Endothelial cell of umbilical vein (primary cell): ENCODE data around the gene OR2AG1. TPM values are rescaled to one million over a fixed set of nuclear protein-coding genes. Genes with fewer than 3 reads are reported as not detected.

Experiments used
- BruUV-seq: library from RNA; stranded (reverse); fragments of 400-500 nt; replicated peaks from 2 replicates; lab custom pipeline; 2021; lab: Mats Ljungman, UMichigan
- CTCF ChIA-PET: fragments of 300-600, 350-600 bp; sonication (Branson Sonifier 250); formaldehyde crosslinking; loops from one replicate; lab custom pipeline; 2021; ENCODE audit warnings: antibody characterized with exemption, inconsistent platforms; lab: Charles Lee
- POLR2A ChIA-PET: fragments of 300-600, 350-600 bp; sonication (Branson Sonifier 250); formaldehyde crosslinking; loops from one replicate; lab custom pipeline; 2021; ENCODE audit warnings: antibody characterized with exemption, inconsistent platforms; lab: Charles Lee
- DNase-seq: peaks from one replicate; pipeline ENCODE4 v3.0.0-alpha.2; 2011; ENCODE audit warnings: low read depth, low spot score
- FAIRE-seq: peaks from 2 replicates; lab custom pipeline; 2011; peaks lifted over from hg19 to GRCh38; lab: Jason Lieb, UNC
- H2AFZ ChIP-seq: 2 replicates; pipeline ENCODE4 v1.6.0; 2012; ENCODE audit warnings: low read depth, low read length, control low read depth, inconsistent platforms
- H3K27ac ChIP-seq: 2 replicates; pipeline ENCODE4 v1.5.1; 2011; ENCODE audit warnings: low read depth, mild to moderate bottlenecking, control low read depth, low read length, moderate library complexity; ENCODE audit not compliant: insufficient read depth
- H3K27me3 ChIP-seq, 2 experiments: 2 replicates each; pipeline versions ENCODE4 v1.6.0 to v1.6.1; 2011; ENCODE audit warnings: low read length in 2 of 2, mixed read lengths in 1 of 2; ENCODE audit not compliant: control insufficient read depth in 2 of 2, insufficient read depth in 2 of 2
- H3K36me3 ChIP-seq, 2 experiments: 2 replicates in 1 of 2; 3 replicates in 1 of 2; pipeline ENCODE4 v1.5.1; 2011; ENCODE audit warnings: low read length in 2 of 2, mild to moderate bottlenecking in 1 of 2, moderate library complexity in 1 of 2; ENCODE audit not compliant: control insufficient read depth in 2 of 2, insufficient read depth in 2 of 2; ENCODE audit errors: extremely low read depth in 1 of 2
- H3K4me1 ChIP-seq: 3 replicates; pipeline ENCODE4 v1.5.1; 2011; ENCODE audit warnings: mild to moderate bottlenecking, low read length; ENCODE audit not compliant: control insufficient read depth, insufficient read depth; ENCODE audit errors: extremely low read depth
- H3K4me2 ChIP-seq: 2 replicates; pipeline ENCODE4 v1.6.1; 2011; ENCODE audit warnings: low read length, control low read depth, mixed read lengths; ENCODE audit not compliant: insufficient read depth
- H3K4me3 ChIP-seq, 3 experiments: fragments of 200-600 bp in 1 of 3; sonication (generic), shearing (Covaris generic) in 1 of 3; replicated peaks in 1 of 3; 2 replicates each; pipeline ENCODE4 v1.5.1; 2011 to 2016; ENCODE audit warnings: control low read depth in 3 of 3, low read length in 3 of 3, mild to moderate bottlenecking in 2 of 3, inconsistent platforms in 1 of 3, low read depth in 1 of 3, moderate library complexity in 1 of 3; ENCODE audit not compliant: insufficient read depth in 1 of 3
- H3K79me2 ChIP-seq: 2 replicates; pipeline ENCODE4 v1.6.0; 2012; ENCODE audit warnings: low read length, inconsistent platforms; ENCODE audit not compliant: control insufficient read depth, insufficient read depth
- H3K9ac ChIP-seq: replicated peaks from 2 replicates; pipeline ENCODE3; 2011; ENCODE audit warnings: low read length, control low read depth; ENCODE audit not compliant: insufficient read depth; ENCODE audit errors: extremely low read depth
- H3K9me1 ChIP-seq: replicated peaks from 3 replicates; pipeline ENCODE4 v1.6.0; 2011; ENCODE audit warnings: mild to moderate bottlenecking, low read length; ENCODE audit not compliant: control insufficient read depth, insufficient read depth; ENCODE audit errors: extremely low read depth
- H3K9me3 ChIP-seq: replicated peaks from 2 replicates; pipeline ENCODE4 v1.5.1; 2012; ENCODE audit warnings: low read length, inconsistent platforms; ENCODE audit not compliant: control insufficient read depth, insufficient read depth
- H4K20me1 ChIP-seq: replicated peaks from 2 replicates; pipeline ENCODE3; 2011; ENCODE audit warnings: mild to moderate bottlenecking, low read length; ENCODE audit not compliant: control insufficient read depth, insufficient read depth; ENCODE audit errors: extremely low read depth
- EZH2 ChIP-seq: IDR thresholded peaks from 2 replicates; pipeline ENCODE4 v1.6.1; 2012; ENCODE audit warnings: borderline replicate concordance, low read depth, mild to moderate bottlenecking, moderate library complexity, low read length, inconsistent platforms; ENCODE audit not compliant: severe bottlenecking
- FOS ChIP-seq: IDR thresholded peaks from 2 replicates; pipeline ENCODE4 v1.6.1; 2011; ENCODE audit warnings: mild to moderate bottlenecking, low read length, moderate library complexity, borderline replicate concordance; ENCODE audit not compliant: insufficient read depth
- GATA2 ChIP-seq: IDR thresholded peaks from 2 replicates; pipeline ENCODE4 v1.7.0; 2011; ENCODE audit warnings: low read depth, mild to moderate bottlenecking, moderate library complexity, mixed read lengths, low read length; ENCODE audit not compliant: insufficient read length, insufficient read depth
- JUN ChIP-seq: IDR thresholded peaks from 2 replicates; pipeline ENCODE4 v1.6.1; 2011; ENCODE audit warnings: borderline replicate concordance, low read depth; ENCODE audit not compliant: insufficient read length, insufficient read depth
- MAX ChIP-seq: IDR thresholded peaks from 2 replicates; pipeline ENCODE4 v1.6.1; 2011; ENCODE audit not compliant: insufficient read depth, insufficient read length
- MYC ChIP-seq: IDR thresholded peaks from one replicate; pipeline ENCODE4 v1.6.1; 2011; ENCODE audit warnings: mild to moderate bottlenecking, low read depth, low read length
- POLR2A ChIP-seq: IDR thresholded peaks from 2 replicates; pipeline ENCODE4 v1.6.1; 2012; ENCODE audit warnings: low read depth, mild to moderate bottlenecking, control low read depth, low read length
- POLR2AphosphoS5 ChIP-seq: IDR thresholded peaks from 2 replicates; pipeline ENCODE4 v1.6.1; 2012; ENCODE audit warnings: low read depth, mild to moderate bottlenecking, control low read depth, low read length, moderate library complexity; ENCODE audit not compliant: insufficient read depth
- dilution Hi-C: fragments of 300-500 bp; cut with MboI; formaldehyde crosslinking; loops from one replicate; pipeline ENCODE4 v1.15.0; 2019; ENCODE audit warnings: low sequenced_read_pairs; ENCODE audit not compliant: extremely low pct_ligation_motif_present
- intact Hi-C: fragments of 100-400 bp; cut with micrococcal nuclease; formaldehyde crosslinking; loops from one replicate; pipeline ENCODE4 v1.10.0; 2022
- polyA plus RNA-seq, 4 experiments: library from polyadenylated mRNA; depleted of rRNA in 3 of 4; stranded (reverse) in 3 of 4; unstranded in 1 of 4; fragments of >200 nt; gene quantifications; 2 replicates each; pipeline versions ENCODE4 v1.2.1 to v1.2.3, GENCODE V29; 2011 to 2012; ENCODE audit warnings: missing spikeins in 1 of 4
- total RNA-seq: library from RNA; stranded (reverse); gene quantifications from 2 replicates; pipeline ENCODE4 v1.2.3, GENCODE V29; 2021
- TF ChIP-seq, protein P1 (sequence below), 2 donors: IDR thresholded peaks; 1 replicate in 1 of 2; 2 replicates in 1 of 2; pipeline ENCODE4 v1.5.1; 2011; ENCODE audit warnings: low read length in 2 of 2, mild to moderate bottlenecking in 2 of 2, moderate library complexity in 2 of 2, control low read depth in 1 of 2, inconsistent platforms in 1 of 2, low read depth in 1 of 2; ENCODE audit not compliant: insufficient read depth in 1 of 2; ENCODE audit errors: extremely low read depth in 1 of 2

OR2AG1 gene
- total and polyA plus RNA-seq, 2 donors (not counting 3 experiments of a cell fraction or from before 2014, with no cell fraction given): not detected

GRCh38 chr11:6745018-6745417, 37.8 kb upstream of the OR2AG1 start:
- H3K9ac ChIP-seq: no peak overlapping the region
- TF ChIP-seq JUN: no peak
- TF ChIP-seq EZH2: no peak
- TF ChIP-seq, protein P1, sequence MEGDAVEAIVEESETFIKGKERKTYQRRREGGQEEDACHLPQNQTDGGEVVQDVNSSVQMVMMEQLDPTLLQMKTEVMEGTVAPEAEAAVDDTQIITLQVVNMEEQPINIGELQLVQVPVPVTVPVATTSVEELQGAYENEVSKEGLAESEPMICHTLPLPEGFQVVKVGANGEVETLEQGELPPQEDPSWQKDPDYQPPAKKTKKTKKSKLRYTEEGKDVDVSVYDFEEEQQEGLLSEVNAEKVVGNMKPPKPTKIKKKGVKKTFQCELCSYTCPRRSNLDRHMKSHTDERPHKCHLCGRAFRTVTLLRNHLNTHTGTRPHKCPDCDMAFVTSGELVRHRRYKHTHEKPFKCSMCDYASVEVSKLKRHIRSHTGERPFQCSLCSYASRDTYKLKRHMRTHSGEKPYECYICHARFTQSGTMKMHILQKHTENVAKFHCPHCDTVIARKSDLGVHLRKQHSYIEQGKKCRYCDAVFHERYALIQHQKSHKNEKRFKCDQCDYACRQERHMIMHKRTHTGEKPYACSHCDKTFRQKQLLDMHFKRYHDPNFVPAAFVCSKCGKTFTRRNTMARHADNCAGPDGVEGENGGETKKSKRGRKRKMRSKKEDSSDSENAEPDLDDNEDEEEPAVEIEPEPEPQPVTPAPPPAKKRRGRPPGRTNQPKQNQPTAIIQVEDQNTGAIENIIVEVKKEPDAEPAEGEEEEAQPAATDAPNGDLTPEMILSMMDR (IDR thresholded peaks at IDR 0.05; ENCODE audit: extremely low read depth in 1 of 2, insufficient read depth in 1 of 2, low read depth in 1 of 2, low read length in 2 of 2): no peak
- no peak for TF ChIP-seq MAX
- TF ChIP-seq GATA2: no peak
- TF ChIP-seq POLR2AphosphoS5: no peak
- no peak for TF ChIP-seq FOS
- TF ChIP-seq MYC: no peak
- no peak for TF ChIP-seq POLR2A
- dilution Hi-C loops: no loop called here
- no TSS peak for BruUV-seq
- no peaks in the 10 kb centered on the region for H3K9me3 ChIP-seq
- no peaks in the 10 kb centered on the region for H4K20me1 ChIP-seq
- POLR2A ChIA-PET: no interaction called here
- peaks cover 2 to 4% of the 10 kb centered on the region in 2 experiments for H3K27me3 ChIP-seq
- no peak overlapping the region for H3K4me2 ChIP-seq
- intact Hi-C loops: no loop called here
- FAIRE-seq (no peak), DNase-seq (no peak)
- CTCF ChIA-PET: interaction anchor here (0.8 to 17.3 kb wide), 6 partner anchors 8 to 366 kb away, joined by 3 to 391 read pairs (median 5); no protein-coding TSS in a partner anchor
- no peaks in the 10 kb centered on the region for H3K79me2 ChIP-seq
- no peaks in the 10 kb centered on the region for H3K36me3 ChIP-seq
- no peaks in the 10 kb centered on the region for H3K9me1 ChIP-seq
- peak overlapping the region; percentile 33 for H2AFZ ChIP-seq
- peaks cover 14% of the 10 kb centered on the region for H3K4me1 ChIP-seq
- H3K4me3 ChIP-seq: no peak overlapping the region
- no peak overlapping the region for H3K27ac ChIP-seq
